A673 (cell line): Measurements from ENCODE around the gene FRMD6.

Experiments used
- CTCF ChIP-seq: fragments of 300-800, 200-600 bp; sonication (generic); conservative IDR thresholded peaks from 2 replicates; pipeline ENCODE4 v1.5.1; 2017; ENCODE audit warnings: low read depth, mild to moderate bottlenecking, antibody characterized with exemption, low read length, moderate library complexity, mixed read lengths
- EZH2 ChIP-seq: fragments of 200-600 bp; sonication (generic); IDR thresholded peaks from 2 replicates; pipeline ENCODE4 v1.6.1; 2017; ENCODE audit warnings: borderline replicate concordance, low read depth, mild to moderate bottlenecking, mixed read lengths, antibody characterized with exemption, low read length; ENCODE audit not compliant: poor library complexity, severe bottlenecking

GRCh38 chr14:51733147-51733546 lies 81.4 kb downstream of the FRMD6 start:
- TF ChIP-seq CTCF, result no peak
- TF ChIP-seq EZH2, result no peak
